Ishikawa (cell line): ENCODE data around the gene CHGA.

Source experiments
- CEBPB ChIP-seq: IDR thresholded peaks from 2 replicates; pipeline ENCODE4 v1.6.1; 2012
- CREB1 ChIP-seq: IDR thresholded peaks from 2 replicates; pipeline ENCODE4 v1.6.1; 2012; ENCODE audit warnings: low read depth
- EGR1 ChIP-seq: IDR thresholded peaks from 2 replicates; pipeline ENCODE4 v1.6.1; 2012
- EP300 ChIP-seq: IDR thresholded peaks from 2 replicates; pipeline ENCODE4 v1.6.1; 2012; ENCODE audit warnings: borderline replicate concordance
- NFIC ChIP-seq: IDR thresholded peaks from 2 replicates; pipeline ENCODE4 v1.6.1; 2012
- RAD21 ChIP-seq: IDR thresholded peaks from 2 replicates; pipeline ENCODE4 v1.6.1; 2012; ENCODE audit warnings: low read depth
- TEAD4 ChIP-seq: IDR thresholded peaks from 2 replicates; pipeline ENCODE4 v1.6.1; 2012
- YY1 ChIP-seq: IDR thresholded peaks from 2 replicates; pipeline ENCODE4 v1.6.1; 2012; ENCODE audit warnings: low read depth
- TF ChIP-seq, protein P1 (sequence below): IDR thresholded peaks from 2 replicates; pipeline ENCODE4 v1.6.1; 2012
- TF ChIP-seq, protein P2 (sequence below): IDR thresholded peaks from 2 replicates; pipeline ENCODE4 v1.6.1; 2012; ENCODE audit warnings: low read depth, mild to moderate bottlenecking

DNA sequence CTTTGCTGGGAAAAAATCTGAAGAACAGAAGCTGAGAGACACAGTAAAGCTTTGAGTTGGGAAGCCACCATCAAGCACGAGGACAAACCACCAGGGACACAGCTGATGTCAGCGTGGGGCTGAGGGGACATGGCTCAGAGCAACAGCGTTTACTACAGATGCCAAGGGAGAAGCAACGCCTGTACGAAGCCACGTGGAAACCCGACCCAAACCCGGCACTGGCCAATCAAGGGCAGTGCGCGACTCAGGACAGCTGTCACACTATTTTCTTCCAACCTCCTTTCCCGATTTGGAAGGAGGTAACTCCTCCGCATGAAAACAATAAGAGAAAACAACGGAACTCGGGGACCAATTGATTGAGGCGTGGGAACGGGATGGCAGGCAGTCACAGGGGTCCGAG lies 20.2 kb upstream of the CHGA start:
- TF ChIP-seq RAD21 (no peak), YY1 (no peak), EP300 (no peak), CEBPB (no peak), EGR1 (no peak), CREB1 (no peak), TEAD4 (no peak), NFIC (no peak)
- TF ChIP-seq, protein P1, sequence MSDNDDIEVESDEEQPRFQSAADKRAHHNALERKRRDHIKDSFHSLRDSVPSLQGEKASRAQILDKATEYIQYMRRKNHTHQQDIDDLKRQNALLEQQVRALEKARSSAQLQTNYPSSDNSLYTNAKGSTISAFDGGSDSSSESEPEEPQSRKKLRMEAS = 0 out of 2 replicates have a peak, but pooled peaks have one; percentile 26
- TF ChIP-seq, protein P2, sequence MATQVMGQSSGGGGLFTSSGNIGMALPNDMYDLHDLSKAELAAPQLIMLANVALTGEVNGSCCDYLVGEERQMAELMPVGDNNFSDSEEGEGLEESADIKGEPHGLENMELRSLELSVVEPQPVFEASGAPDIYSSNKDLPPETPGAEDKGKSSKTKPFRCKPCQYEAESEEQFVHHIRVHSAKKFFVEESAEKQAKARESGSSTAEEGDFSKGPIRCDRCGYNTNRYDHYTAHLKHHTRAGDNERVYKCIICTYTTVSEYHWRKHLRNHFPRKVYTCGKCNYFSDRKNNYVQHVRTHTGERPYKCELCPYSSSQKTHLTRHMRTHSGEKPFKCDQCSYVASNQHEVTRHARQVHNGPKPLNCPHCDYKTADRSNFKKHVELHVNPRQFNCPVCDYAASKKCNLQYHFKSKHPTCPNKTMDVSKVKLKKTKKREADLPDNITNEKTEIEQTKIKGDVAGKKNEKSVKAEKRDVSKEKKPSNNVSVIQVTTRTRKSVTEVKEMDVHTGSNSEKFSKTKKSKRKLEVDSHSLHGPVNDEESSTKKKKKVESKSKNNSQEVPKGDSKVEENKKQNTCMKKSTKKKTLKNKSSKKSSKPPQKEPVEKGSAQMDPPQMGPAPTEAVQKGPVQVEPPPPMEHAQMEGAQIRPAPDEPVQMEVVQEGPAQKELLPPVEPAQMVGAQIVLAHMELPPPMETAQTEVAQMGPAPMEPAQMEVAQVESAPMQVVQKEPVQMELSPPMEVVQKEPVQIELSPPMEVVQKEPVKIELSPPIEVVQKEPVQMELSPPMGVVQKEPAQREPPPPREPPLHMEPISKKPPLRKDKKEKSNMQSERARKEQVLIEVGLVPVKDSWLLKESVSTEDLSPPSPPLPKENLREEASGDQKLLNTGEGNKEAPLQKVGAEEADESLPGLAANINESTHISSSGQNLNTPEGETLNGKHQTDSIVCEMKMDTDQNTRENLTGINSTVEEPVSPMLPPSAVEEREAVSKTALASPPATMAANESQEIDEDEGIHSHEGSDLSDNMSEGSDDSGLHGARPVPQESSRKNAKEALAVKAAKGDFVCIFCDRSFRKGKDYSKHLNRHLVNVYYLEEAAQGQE = no peak
